A673 (cell line): Measurements from ENCODE around the gene KIRREL3. TPM values are rescaled to one million over a fixed set of nuclear protein-coding genes. Genes with fewer than 3 reads are reported as not detected.

Experiments
- BruUV-seq: library from RNA; stranded (reverse); fragments of 400-500 nt; replicated peaks from 2 replicates; lab custom pipeline; 2021; lab: Mats Ljungman, UMichigan
- CTCF ChIA-PET: fragments of 300-600 bp; sonication (Branson Sonifier 250); formaldehyde crosslinking; loops from one replicate; lab custom pipeline; 2022; ENCODE audit warnings: antibody characterized with exemption; lab: Charles Lee
- POLR2A ChIA-PET: fragments of 300-600 bp; sonication (Branson Sonifier 250); formaldehyde crosslinking; loops from one replicate; lab custom pipeline; 2022; ENCODE audit warnings: antibody characterized with exemption; ENCODE audit not compliant: low non-redundant PET; lab: Charles Lee
- DNase-seq: peaks from one replicate; pipeline ENCODE4 v3.0.0-alpha.2; 2015; ENCODE audit warnings: low spot score
- H3K27ac ChIP-seq: fragments of 200-600 bp; sonication (generic); 2 replicates; pipeline ENCODE4 v1.5.1; 2016; ENCODE audit warnings: mixed run types, low read depth, mild to moderate bottlenecking, mixed read lengths, antibody characterized with exemption, low read length; ENCODE audit not compliant: poor library complexity, severe bottlenecking
- H3K27me3 ChIP-seq: fragments of 200-600 bp; sonication (generic); replicated peaks from 2 replicates; pipeline ENCODE4 v1.6.1; 2017; ENCODE audit warnings: mixed run types, low read depth, mild to moderate bottlenecking, mixed read lengths, antibody characterized with exemption, low read length; ENCODE audit not compliant: insufficient read depth, poor library complexity
- H3K36me3 ChIP-seq: fragments of 200-600 bp; sonication (generic); 2 replicates; pipeline ENCODE4 v1.6.1; 2016; ENCODE audit warnings: mixed run types, mild to moderate bottlenecking, mixed read lengths, antibody characterized with exemption, low read length; ENCODE audit not compliant: insufficient read depth, poor library complexity, severe bottlenecking
- H3K4me1 ChIP-seq: fragments of 200-600 bp; sonication (generic); 2 replicates; pipeline ENCODE4 v1.6.1; 2017; ENCODE audit warnings: mixed run types, mild to moderate bottlenecking, mixed read lengths, antibody characterized with exemption, low read length; ENCODE audit not compliant: insufficient read depth, poor library complexity, severe bottlenecking
- H3K4me3 ChIP-seq: fragments of 200-600 bp; sonication (generic); 2 replicates; pipeline ENCODE4 v1.5.1; 2016; ENCODE audit warnings: low read depth, mixed run types, mild to moderate bottlenecking, mixed read lengths, low read length; ENCODE audit not compliant: poor library complexity, severe bottlenecking
- H3K9me3 ChIP-seq: fragments of 200-600 bp; sonication (generic); 2 replicates; pipeline ENCODE4 v1.6.1; 2016; ENCODE audit warnings: mixed run types, low read depth, mild to moderate bottlenecking, mixed read lengths, antibody characterized with exemption, low read length; ENCODE audit not compliant: poor library complexity, severe bottlenecking
- EZH2 ChIP-seq: fragments of 200-600 bp; sonication (generic); IDR thresholded peaks from 2 replicates; pipeline ENCODE4 v1.6.1; 2017; ENCODE audit warnings: borderline replicate concordance, low read depth, mild to moderate bottlenecking, mixed read lengths, antibody characterized with exemption, low read length; ENCODE audit not compliant: poor library complexity, severe bottlenecking
- intact Hi-C: fragments of 100-400 bp; cut with micrococcal nuclease; formaldehyde crosslinking; loops from one replicate; pipeline ENCODE4 v1.10.0; 2022; ENCODE audit not compliant: unreplicated experiment
- total RNA-seq: library from RNA; stranded (reverse); gene quantifications from 2 replicates; pipeline ENCODE4 v1.2.3, GENCODE V29; 2021
- TF ChIP-seq, protein P1 (sequence below): fragments of 300-800, 200-600 bp; sonication (generic); conservative IDR thresholded peaks from 2 replicates; pipeline ENCODE4 v1.5.1; 2017; ENCODE audit warnings: low read depth, mild to moderate bottlenecking, antibody characterized with exemption, low read length, moderate library complexity, mixed read lengths

The KIRREL3 gene
- total RNA-seq, 1 experiment from 2014 or later: not detected

GRCh38 chr11:126823274-126823673 is 177.3 kb downstream of the KIRREL3 start:
- ChIA-PET POLR2A (no interaction called here), CTCF (no interaction called here)
- no peaks in the 10 kb centered on the region for H3K36me3 ChIP-seq
- peaks cover 45% of the 10 kb centered on the region for H3K27me3 ChIP-seq
- TF ChIP-seq, protein P1, sequence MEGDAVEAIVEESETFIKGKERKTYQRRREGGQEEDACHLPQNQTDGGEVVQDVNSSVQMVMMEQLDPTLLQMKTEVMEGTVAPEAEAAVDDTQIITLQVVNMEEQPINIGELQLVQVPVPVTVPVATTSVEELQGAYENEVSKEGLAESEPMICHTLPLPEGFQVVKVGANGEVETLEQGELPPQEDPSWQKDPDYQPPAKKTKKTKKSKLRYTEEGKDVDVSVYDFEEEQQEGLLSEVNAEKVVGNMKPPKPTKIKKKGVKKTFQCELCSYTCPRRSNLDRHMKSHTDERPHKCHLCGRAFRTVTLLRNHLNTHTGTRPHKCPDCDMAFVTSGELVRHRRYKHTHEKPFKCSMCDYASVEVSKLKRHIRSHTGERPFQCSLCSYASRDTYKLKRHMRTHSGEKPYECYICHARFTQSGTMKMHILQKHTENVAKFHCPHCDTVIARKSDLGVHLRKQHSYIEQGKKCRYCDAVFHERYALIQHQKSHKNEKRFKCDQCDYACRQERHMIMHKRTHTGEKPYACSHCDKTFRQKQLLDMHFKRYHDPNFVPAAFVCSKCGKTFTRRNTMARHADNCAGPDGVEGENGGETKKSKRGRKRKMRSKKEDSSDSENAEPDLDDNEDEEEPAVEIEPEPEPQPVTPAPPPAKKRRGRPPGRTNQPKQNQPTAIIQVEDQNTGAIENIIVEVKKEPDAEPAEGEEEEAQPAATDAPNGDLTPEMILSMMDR: no peak
- TF ChIP-seq EZH2: no peak
- no peak for DNase-seq
- BruUV-seq: no TSS peak
- no peaks in the 10 kb centered on the region for H3K9me3 ChIP-seq
- no peak overlapping the region for H3K27ac ChIP-seq
- no peak overlapping the region for H3K4me3 ChIP-seq
- intact Hi-C loops: no loop called here
- no peaks in the 10 kb centered on the region for H3K4me1 ChIP-seq

- no peak for TF ChIP-seq EZH2
- TF ChIP-seq, protein P1: no peak
- Histone ChIP-seq H3K27ac (no peak overlapping the region), H3K36me3 (no peaks in the 10 kb centered on the region), H3K4me3 (no peak overlapping the region), H3K9me3 (no peaks in the 10 kb centered on the region), H3K4me1 (no peaks in the 10 kb centered on the region), H3K27me3 (peaks cover 57% of the 10 kb centered on the region)
- DNase-seq: no peak
- CTCF ChIA-PET: no interaction called here
- POLR2A ChIA-PET: no interaction called here
- intact Hi-C loops: no loop called here
- no TSS peak for BruUV-seq
Observed at GRCh38 chr11:126821827-126822226, 178.7 kb downstream of the KIRREL3 start.

DNA sequence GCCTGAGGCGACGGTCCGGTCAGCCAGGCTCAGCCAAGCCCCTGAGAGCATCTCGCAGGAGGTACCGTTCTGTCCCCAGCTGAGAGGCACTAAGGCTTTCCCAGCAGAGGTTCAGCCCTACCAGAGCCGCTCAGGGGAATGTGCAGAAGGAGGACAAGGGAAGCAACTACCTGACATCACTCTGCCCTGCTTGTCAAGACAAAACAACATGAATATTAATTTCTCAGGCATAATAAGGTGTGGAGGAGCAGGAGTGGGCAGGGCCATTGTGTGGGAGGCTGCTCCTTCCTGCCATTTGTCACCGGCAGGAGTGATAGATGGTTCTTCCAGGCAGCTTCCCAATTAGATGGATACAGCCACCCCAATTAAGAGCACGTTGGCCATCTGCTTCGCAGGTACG is 181.4 kb downstream of the KIRREL3 start:
- POLR2A ChIA-PET: no interaction called here

More for the DNA sequence above, 181.4 kb downstream of the KIRREL3 start:
- peaks cover 48% of the 10 kb centered on the region for H3K27me3 ChIP-seq
- H3K9me3 ChIP-seq: no peaks in the 10 kb centered on the region
- no peaks in the 10 kb centered on the region for H3K4me1 ChIP-seq
- TF ChIP-seq EZH2: no peak
- TF ChIP-seq, protein P1: no peak
- no TSS peak for BruUV-seq
- no peak for DNase-seq
- H3K27ac ChIP-seq: no peak overlapping the region
- no peaks in the 10 kb centered on the region for H3K36me3 ChIP-seq
- no peak overlapping the region for H3K4me3 ChIP-seq
- intact Hi-C loops: no loop called here
- CTCF ChIA-PET: no interaction called here
